KOPT-K1 (cell line): ENCODE measurements around the gene PM20D2.
"Not testable (repeated sequence)": the region's sequence is repeated elsewhere in the genome, so short reads cannot be mapped to it uniquely, and the experiment has no call there.

ENCODE experiments used
- H3K27ac ChIP-seq: fragments of 200-600 bp; sonication (generic); 2 replicates; pipeline ENCODE4 v1.5.1; 2016; ENCODE audit warnings: antibody characterized with exemption, mild to moderate bottlenecking, low read depth, low read length; ENCODE audit not compliant: poor library complexity, severe bottlenecking
- H3K36me3 ChIP-seq: fragments of 200-600 bp; sonication (generic); 2 replicates; pipeline ENCODE4 v1.5.1; 2017; ENCODE audit warnings: antibody characterized with exemption, mild to moderate bottlenecking, low read length, moderate library complexity; ENCODE audit not compliant: insufficient read depth
- H3K9me3 ChIP-seq: fragments of 200-600 bp; sonication (generic); 2 replicates; pipeline ENCODE4 v1.5.1; 2017; ENCODE audit warnings: antibody characterized with exemption, low read length, mild to moderate bottlenecking; ENCODE audit not compliant: insufficient read depth, poor library complexity, severe bottlenecking

PM20D2 gene

GRCh38 chr6:89145956-89146717 is at the start of gene PM20D2:
Gene PM20D2, plus strand, starts transcription at chr6:89146055. Its CDS starts 90 bp downstream, at chr6:89146145.
- peaks cover 26% of the 10 kb centered on the region for H3K36me3 ChIP-seq
- no peaks in the 10 kb centered on the region for H3K9me3 ChIP-seq
- H3K27ac ChIP-seq = peak within 1 kb of the TSS; percentile 71

GRCh38 chr6:89098461-89098860 is 47.4 kb upstream of the PM20D2 start:
- Histone ChIP-seq H3K9me3 (no peaks in the 10 kb centered on the region), H3K36me3 (no peaks in the 10 kb centered on the region), H3K27ac (no peak overlapping the region)

- H3K36me3 ChIP-seq = no peaks in the 10 kb centered on the region
- no peaks in the 10 kb centered on the region for H3K9me3 ChIP-seq
- no peak overlapping the region for H3K27ac ChIP-seq
Observed at GRCh38 chr6:89100114-89100513, 45.7 kb upstream of the PM20D2 start.

GRCh38 chr6:89110284-89110683 is 35.6 kb upstream of the PM20D2 start:
- no peak overlapping the region for H3K27ac ChIP-seq
- H3K9me3 ChIP-seq = no peaks in the 10 kb centered on the region
- no peaks in the 10 kb centered on the region for H3K36me3 ChIP-seq

- no peaks in the 10 kb centered on the region for H3K9me3 ChIP-seq
- H3K27ac ChIP-seq = no peak overlapping the region
- H3K36me3 ChIP-seq = no peaks in the 10 kb centered on the region
Observed at GRCh38 chr6:89111933-89112332, 33.9 kb upstream of the PM20D2 start.

- H3K9me3 ChIP-seq = no peaks in the 10 kb centered on the region
- no peaks in the 10 kb centered on the region for H3K36me3 ChIP-seq
- no peak overlapping the region for H3K27ac ChIP-seq
Observed at GRCh38 chr6:89116702-89117101, 29.2 kb upstream of the PM20D2 start.

- Histone ChIP-seq H3K27ac (no peak within 1 kb of the TSS), H3K9me3 (no peaks in the 10 kb centered on the region), H3K36me3 (no peaks in the 10 kb centered on the region)
Observed at GRCh38 chr6:89117211-89118108, 28.4 kb upstream of the PM20D2 start, which contains the start of gene SRSF12. Gene SRSF12, minus strand, starts transcription at chr6:89118071. Its CDS starts 184 bp downstream, at chr6:89117887.

GRCh38 chr6:89118931-89119330 is 26.9 kb upstream of the PM20D2 start:
- Histone ChIP-seq H3K9me3 (no peaks in the 10 kb centered on the region), H3K27ac (no peak overlapping the region), H3K36me3 (no peaks in the 10 kb centered on the region)

- Histone ChIP-seq H3K36me3 (no peaks in the 10 kb centered on the region), H3K9me3 (no peaks in the 10 kb centered on the region), H3K27ac (no peak overlapping the region)
Observed at GRCh38 chr6:89120371-89120770, 25.5 kb upstream of the PM20D2 start.

- Histone ChIP-seq H3K36me3 (no peaks in the 10 kb centered on the region), H3K9me3 (no peaks in the 10 kb centered on the region)
Observed at GRCh38 chr6:89121934-89122333, 23.9 kb upstream of the PM20D2 start.

GRCh38 chr6:89122625-89123024 is 23.2 kb upstream of the PM20D2 start:
- no peaks in the 10 kb centered on the region for H3K9me3 ChIP-seq
- H3K27ac ChIP-seq = no peak overlapping the region
- H3K36me3 ChIP-seq = no peaks in the 10 kb centered on the region

More at GRCh38 chr6:89121934-89122333, 23.9 kb upstream of the PM20D2 start:
- no peak overlapping the region for H3K27ac ChIP-seq

GRCh38 chr6:89128256-89128671 is 17.6 kb upstream of the PM20D2 start:
- H3K36me3 ChIP-seq, H3K27ac ChIP-seq: not testable (repeated sequence)
- H3K9me3 ChIP-seq = peaks cover 11% of the 10 kb centered on the region

GRCh38 chr6:89131599-89131998 is 14.3 kb upstream of the PM20D2 start:
- no peaks in the 10 kb centered on the region for H3K36me3 ChIP-seq
- peaks cover 11% of the 10 kb centered on the region for H3K9me3 ChIP-seq
- H3K27ac ChIP-seq = no peak overlapping the region

- no peak overlapping the region for H3K27ac ChIP-seq
- no peaks in the 10 kb centered on the region for H3K36me3 ChIP-seq
- peaks cover 11% of the 10 kb centered on the region for H3K9me3 ChIP-seq
Observed at GRCh38 chr6:89132057-89132456, 13.8 kb upstream of the PM20D2 start.

GRCh38 chr6:89133981-89134380 is 11.9 kb upstream of the PM20D2 start:
- Histone ChIP-seq H3K27ac (no peak overlapping the region), H3K36me3 (no peaks in the 10 kb centered on the region), H3K9me3 (peaks cover 2% of the 10 kb centered on the region)
